DND-41 (cell line): ENCODE data around the gene C1orf21.

Source experiments
- ATAC-seq: fragments of 200-7000 bp; cut with Tn5 transposase; 3 replicates; pipeline ENCODE4 v1.9.1; 2021; ENCODE audit warnings: low read depth; ENCODE audit not compliant: insufficient read depth
- DNase-seq: peaks from one replicate; pipeline ENCODE4 v3.0.0-alpha.2; 2020
- H2AFZ ChIP-seq: 2 replicates; pipeline ENCODE4 v1.6.0; 2012; ENCODE audit warnings: low read depth, low read length
- H3K27ac ChIP-seq: 2 replicates; pipeline ENCODE4 v1.5.1; 2012; ENCODE audit warnings: low read length, inconsistent platforms
- H3K27me3 ChIP-seq: fragments of 200-600 bp; sonication (generic); 2 replicates; pipeline ENCODE4 v1.6.0; 2012; ENCODE audit warnings: low read length, mild to moderate bottlenecking, inconsistent platforms; ENCODE audit not compliant: insufficient read depth, poor library complexity
- H3K36me3 ChIP-seq: 2 replicates; pipeline ENCODE4 v1.5.1; 2012; ENCODE audit warnings: low read length, inconsistent platforms; ENCODE audit not compliant: insufficient read depth
- H3K4me1 ChIP-seq: 2 replicates; pipeline ENCODE4 v1.5.1; 2012; ENCODE audit warnings: mild to moderate bottlenecking, low read length; ENCODE audit not compliant: insufficient read depth
- H3K4me2 ChIP-seq: 2 replicates; pipeline ENCODE4 v1.6.0; 2012; ENCODE audit warnings: mild to moderate bottlenecking, moderate library complexity, low read length, inconsistent platforms; ENCODE audit not compliant: insufficient read depth
- H3K4me3 ChIP-seq, 2 experiments: fragments of 200-600 bp in 1 of 2; shearing (Covaris generic) in 1 of 2; 2 replicates each; pipeline ENCODE4 v1.5.1; 2012 to 2016; ENCODE audit warnings: inconsistent platforms in 2 of 2, low read length in 2 of 2, mild to moderate bottlenecking in 2 of 2, low read depth in 1 of 2, moderate library complexity in 1 of 2
- H3K79me2 ChIP-seq: 2 replicates; pipeline ENCODE4 v1.6.0; 2012; ENCODE audit warnings: low read length, inconsistent platforms; ENCODE audit not compliant: insufficient read depth
- H3K9ac ChIP-seq: 2 replicates; pipeline ENCODE4 v1.6.0; 2012; ENCODE audit warnings: low read depth, mild to moderate bottlenecking, inconsistent platforms, low read length, moderate library complexity
- H3K9me3 ChIP-seq: 2 replicates; pipeline ENCODE4 v1.5.1; 2012; ENCODE audit warnings: low read length, moderate library complexity, mild to moderate bottlenecking, inconsistent platforms; ENCODE audit not compliant: insufficient read depth, severe bottlenecking
- H4K20me1 ChIP-seq: 2 replicates; pipeline ENCODE4 v1.6.0; 2012; ENCODE audit warnings: low read length; ENCODE audit not compliant: insufficient read depth
- CTCF ChIP-seq: IDR thresholded peaks from 2 replicates; pipeline ENCODE4 v1.5.1; 2012; ENCODE audit warnings: borderline replicate concordance, low read length, moderate library complexity, mild to moderate bottlenecking; ENCODE audit not compliant: poor library complexity, severe bottlenecking; ENCODE audit errors: extremely low read depth
- EZH2 ChIP-seq: IDR thresholded peaks from 3 replicates; pipeline ENCODE4 v1.6.1; 2012; ENCODE audit warnings: borderline replicate concordance, low read depth, mild to moderate bottlenecking, moderate library complexity, low read length, inconsistent platforms; ENCODE audit not compliant: severe bottlenecking

The C1orf21 gene

DNA sequence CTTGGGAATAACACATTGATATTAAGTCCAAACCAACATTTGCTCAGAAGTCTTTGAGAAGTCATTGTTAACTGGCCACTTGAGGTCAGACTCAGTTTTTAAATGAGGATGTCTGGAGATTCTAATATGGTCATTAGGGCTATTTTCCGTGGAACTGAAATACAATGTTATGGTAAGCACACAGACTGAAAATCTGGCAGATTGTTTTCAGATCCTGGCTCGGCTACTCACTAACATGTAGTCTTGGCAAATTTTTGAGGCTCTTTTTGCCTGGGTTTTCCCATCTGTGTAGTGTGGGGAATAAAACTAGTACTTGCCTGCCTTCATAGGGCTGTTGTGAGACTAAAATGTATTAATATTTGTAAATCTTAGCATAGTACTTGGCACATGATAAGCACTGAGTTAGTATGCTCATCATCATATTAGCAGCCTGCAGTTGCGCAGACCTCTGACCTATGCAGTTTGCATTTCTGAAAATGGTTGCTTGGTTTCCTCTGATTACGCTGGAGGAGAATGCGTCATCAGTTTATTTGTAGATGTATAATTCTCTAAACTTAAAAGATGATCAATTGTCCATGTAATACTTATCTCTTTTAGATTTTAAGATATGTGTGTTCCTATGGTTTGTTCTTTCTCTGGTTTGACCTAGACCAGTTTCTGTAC, 100.8 kb downstream of the C1orf21 start:
- Histone ChIP-seq H3K4me1 (peaks cover 6% of the 10 kb centered on the region; the same call in 1 of the 2 replicates), H3K9ac (no peak overlapping the region), H3K4me3 (no peak overlapping the region), H3K36me3 (no peaks in the 10 kb centered on the region), H4K20me1 (no peaks in the 10 kb centered on the region), H3K27ac (no peak overlapping the region), H2AFZ (no peak overlapping the region), H3K27me3 (no peaks in the 10 kb centered on the region), H3K9me3 (no peaks in the 10 kb centered on the region), H3K79me2 (no peaks in the 10 kb centered on the region), H3K4me2 (no peak overlapping the region)
- TF ChIP-seq CTCF: no peak
- no peak for TF ChIP-seq EZH2
- ATAC-seq (no peak), DNase-seq (no peak)

DNA sequence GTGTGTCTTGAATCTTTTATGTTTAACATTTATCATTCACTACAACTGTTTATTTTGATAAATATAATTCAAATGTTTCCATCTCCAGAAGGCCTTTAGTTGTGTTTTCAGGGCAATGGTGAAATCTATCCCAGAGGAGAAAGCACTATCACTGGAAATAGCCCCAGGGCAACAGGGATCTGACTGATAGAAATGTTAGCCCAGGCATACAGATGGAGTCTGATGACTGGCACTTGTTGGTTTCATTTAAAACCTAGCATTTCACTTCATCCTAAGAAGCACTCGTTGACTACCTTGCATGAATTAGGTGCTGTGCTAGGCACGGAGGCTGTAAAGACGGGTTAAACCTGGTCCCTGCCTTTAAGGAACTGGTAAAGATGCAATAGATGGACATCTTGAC, 103.1 kb downstream of the C1orf21 start:
- no peaks in the 10 kb centered on the region for H3K9me3 ChIP-seq
- no peak overlapping the region for H3K9ac ChIP-seq
- H3K36me3 ChIP-seq: no peaks in the 10 kb centered on the region
- H3K4me3 ChIP-seq: no peak overlapping the region
- no peak overlapping the region for H3K4me2 ChIP-seq
- H3K27ac ChIP-seq: no peak overlapping the region
- no peaks in the 10 kb centered on the region for H4K20me1 ChIP-seq
- no peak overlapping the region for H2AFZ ChIP-seq
- H3K27me3 ChIP-seq: no peaks in the 10 kb centered on the region
- DNase-seq (no peak), ATAC-seq (no peak)
- H3K4me1 ChIP-seq: peaks cover 6% of the 10 kb centered on the region; the same call in 1 of the 2 replicates
- no peaks in the 10 kb centered on the region for H3K79me2 ChIP-seq
- TF ChIP-seq EZH2: no peak
- TF ChIP-seq CTCF: no peak

DNA sequence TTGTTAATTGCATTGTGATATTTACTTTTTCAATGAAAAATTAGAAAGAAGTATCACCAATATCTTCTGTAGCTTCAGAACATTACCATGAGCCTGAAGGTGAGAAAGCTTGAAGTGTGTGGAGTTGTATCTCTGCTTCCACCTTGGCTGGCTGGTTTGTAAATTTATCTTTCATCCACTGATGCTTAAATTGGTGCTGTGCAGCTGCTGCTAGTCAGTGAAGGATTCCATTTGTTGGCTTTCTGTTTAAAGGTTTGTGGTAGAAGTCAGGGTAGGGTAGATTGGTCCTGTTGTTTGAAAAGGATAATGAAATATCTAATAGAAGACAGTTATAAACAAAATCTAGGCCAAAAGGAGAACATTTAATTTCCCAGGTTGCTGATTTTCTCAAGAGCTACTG, 105.7 kb downstream of the C1orf21 start:
- Histone ChIP-seq H3K9ac (no peak overlapping the region), H3K4me1 (peaks cover 6% of the 10 kb centered on the region; the same call in 1 of the 2 replicates), H2AFZ (no peak overlapping the region), H3K27me3 (no peaks in the 10 kb centered on the region), H3K9me3 (no peaks in the 10 kb centered on the region), H3K27ac (no peak overlapping the region), H3K79me2 (no peaks in the 10 kb centered on the region), H3K4me3 (no peak overlapping the region), H3K4me2 (no peak overlapping the region), H4K20me1 (no peaks in the 10 kb centered on the region), H3K36me3 (no peaks in the 10 kb centered on the region)
- no peak for ATAC-seq
- DNase-seq: no peak
- TF ChIP-seq EZH2 (no peak), CTCF (no peak)
